NCI-H128 (cell line): Measurements from ENCODE around the gene MLST8.

Experiments used
- DNase-seq: peaks from one replicate; lab custom pipeline; 2025; ENCODE audit not compliant: unreplicated experiment; lab: John Stamatoyannopoulos, UW

MLST8 gene

GRCh38 chr16:2205104-2205966, at the start of gene MLST8:
MLST8 (plus strand) TSS chr16:2205454; CDS start chr16:2206086, 632 bp downstream.
- peak; percentile 64 for DNase-seq

- no peak for DNase-seq
Measured at GRCh38 chr16:2155977-2156848, 49.0 kb upstream of the MLST8 start.

GRCh38 chr16:2156849-2157224, 48.4 kb upstream of the MLST8 start:
- no peak for DNase-seq

- DNase-seq: no peak
Measured at GRCh38 chr16:2157480-2158261, 47.6 kb upstream of the MLST8 start.

GRCh38 chr16:2158262-2158638, 47.0 kb upstream of the MLST8 start:
- no peak for DNase-seq

GRCh38 chr16:2159175-2159838, 45.9 kb upstream of the MLST8 start:
- DNase-seq: no peak

GRCh38 chr16:2160915-2161551, 44.2 kb upstream of the MLST8 start:
- DNase-seq: no peak

- DNase-seq: no peak
Measured at GRCh38 chr16:2161911-2162310, 43.3 kb upstream of the MLST8 start.

GRCh38 chr16:2162676-2163118, 42.6 kb upstream of the MLST8 start:
- DNase-seq: no peak

- no peak for DNase-seq
Measured at GRCh38 chr16:2163211-2163881, 41.9 kb upstream of the MLST8 start.

- no peak for DNase-seq
Measured at GRCh38 chr16:2165861-2166260, 39.4 kb upstream of the MLST8 start.

GRCh38 chr16:2166263-2167067, 38.8 kb upstream of the MLST8 start:
- DNase-seq: no peak

GRCh38 chr16:2167068-2167638, 38.1 kb upstream of the MLST8 start:
- DNase-seq: no peak

- no peak for DNase-seq
Measured at GRCh38 chr16:2170080-2170479, 35.2 kb upstream of the MLST8 start.

GRCh38 chr16:2170587-2171435, 34.4 kb upstream of the MLST8 start:
- DNase-seq: no peak

GRCh38 chr16:2171601-2172178, 33.6 kb upstream of the MLST8 start:
- no peak for DNase-seq

GRCh38 chr16:2172688-2173335, 32.4 kb upstream of the MLST8 start:
- DNase-seq: no peak
